H1 (cell line): ENCODE measurements around the gene CNRIP1. TPM values are rescaled to one million over a fixed set of nuclear protein-coding genes. Genes with fewer than 3 reads are reported as not detected.

Experiments
- CTCF ChIA-PET: fragments of 300-600 bp; sonication (Branson Sonifier 250); formaldehyde crosslinking; loops from one replicate; lab custom pipeline; 2021; ENCODE audit not compliant: partially characterized antibody; lab: Charles Lee
- POLR2A ChIA-PET: fragments of 300-600 bp; sonication (Branson Sonifier 250); formaldehyde crosslinking; loops from one replicate; lab custom pipeline; 2021; ENCODE audit warnings: inconsistent platforms; ENCODE audit not compliant: partially characterized antibody; lab: Charles Lee
- DNase-seq, 2 experiments: peaks; one replicate each; pipeline versions ENCODE4 v3.0.0 to v3.0.0-alpha.2; 2010 to 2022; ENCODE audit warnings: low spot score in 2 of 2, low read depth in 1 of 2, mixed read lengths in 1 of 2
- FAIRE-seq: peaks from 2 replicates; lab custom pipeline; 2011; peaks lifted over from hg19 to GRCh38; lab: Jason Lieb, UNC
- H2AFZ ChIP-seq: 2 replicates; pipeline ENCODE4 v1.8.1; 2012; ENCODE audit warnings: low read length, inconsistent platforms
- H2AK5ac ChIP-seq: 2 replicates; pipeline ENCODE4 v1.6.1; 2013; ENCODE audit warnings: low read depth, low read length
- H2BK120ac ChIP-seq: replicated peaks from 2 replicates; pipeline ENCODE3; 2013; ENCODE audit warnings: low read depth, low read length, inconsistent platforms
- H2BK12ac ChIP-seq: 2 replicates; pipeline ENCODE4 v1.6.1; 2013; ENCODE audit warnings: low read depth, low read length
- H2BK15ac ChIP-seq: 2 replicates; pipeline ENCODE4 v1.6.1; 2013; ENCODE audit warnings: low read length
- H2BK20ac ChIP-seq: 2 replicates; pipeline ENCODE4 v1.6.1; 2013; ENCODE audit warnings: low read length
- H2BK5ac ChIP-seq: 2 replicates; pipeline ENCODE4 v1.6.1; 2013; ENCODE audit warnings: low read depth, low read length
- H3K14ac ChIP-seq: 2 replicates; pipeline ENCODE4 v1.6.1; 2013; ENCODE audit warnings: inconsistent platforms; ENCODE audit not compliant: insufficient read length
- H3K18ac ChIP-seq: 2 replicates; pipeline ENCODE4 v1.6.1; 2013; ENCODE audit warnings: low read length; ENCODE audit errors: extremely low read depth
- H3K23ac ChIP-seq: 2 replicates; pipeline ENCODE4 v1.6.1; 2013; ENCODE audit warnings: inconsistent platforms; ENCODE audit not compliant: insufficient read length
- H3K23me2 ChIP-seq: 2 replicates; pipeline ENCODE4 v1.6.1; 2013; ENCODE audit warnings: low read depth, low read length
- H3K27ac ChIP-seq: 2 replicates; pipeline ENCODE4 v1.6.1; 2011; ENCODE audit warnings: low read depth, low read length, inconsistent platforms
- H3K27me3 ChIP-seq, 4 experiments: replicated peaks in 1 of 4; 1 replicate in 1 of 4; 2 replicates in 3 of 4; pipeline versions ENCODE4 v1.6.1 to v1.8.1; 2011 to 2013; ENCODE audit warnings: low read length in 3 of 4, mild to moderate bottlenecking in 3 of 4, inconsistent platforms in 2 of 4, mixed read lengths in 2 of 4, moderate library complexity in 1 of 4; ENCODE audit not compliant: control insufficient read depth in 3 of 4, insufficient read depth in 3 of 4; ENCODE audit errors: extremely low read depth in 1 of 4
- H3K36me3 ChIP-seq, 4 experiments: 2 replicates each; pipeline versions ENCODE4 v1.6.1 to v1.8.1; 2011 to 2013; ENCODE audit warnings: mild to moderate bottlenecking in 4 of 4, low read length in 3 of 4, moderate library complexity in 2 of 4, control low read depth in 1 of 4, inconsistent platforms in 1 of 4; ENCODE audit not compliant: insufficient read depth in 4 of 4, control insufficient read depth in 2 of 4
- H3K4ac ChIP-seq: replicated peaks from 2 replicates; pipeline ENCODE3; 2013; ENCODE audit warnings: low read length, low read depth, mixed read lengths, inconsistent platforms; ENCODE audit not compliant: insufficient read length
- H3K4me1 ChIP-seq, 4 experiments: replicated peaks in 1 of 4; 1 replicate in 1 of 4; 2 replicates in 3 of 4; pipeline versions ENCODE4 v1.6.1 to v1.8.1; 2011 to 2013; ENCODE audit warnings: low read length in 3 of 4, inconsistent platforms in 2 of 4, mixed read lengths in 1 of 4; ENCODE audit not compliant: insufficient read depth in 4 of 4, control insufficient read depth in 3 of 4
- H3K4me2 ChIP-seq, 2 experiments: 2 replicates each; pipeline versions ENCODE4 v1.6.1 to v1.8.1; 2011 to 2013; ENCODE audit warnings: low read depth in 2 of 2, low read length in 2 of 2, control low read depth in 1 of 2, inconsistent platforms in 1 of 2, mild to moderate bottlenecking in 1 of 2; ENCODE audit not compliant: insufficient read depth in 1 of 2
- H3K4me3 ChIP-seq, 4 experiments: fragments of 200-600, 300-600 bp in 1 of 4; sonication (generic), shearing (Covaris generic), sonication (Bioruptor Twin) in 1 of 4; 2 replicates each; pipeline versions ENCODE4 v1.5.1 to v1.8.1; 2011 to 2016; ENCODE audit warnings: low read length in 4 of 4, low read depth in 3 of 4, control low read depth in 2 of 4, inconsistent platforms in 2 of 4, mild to moderate bottlenecking in 2 of 4, mixed read lengths in 1 of 4, moderate library complexity in 1 of 4; ENCODE audit not compliant: insufficient read depth in 2 of 4; ENCODE audit errors: extremely low read depth in 1 of 4
- H3K56ac ChIP-seq: replicated peaks from 2 replicates; pipeline ENCODE3; 2013; ENCODE audit warnings: low read depth, mild to moderate bottlenecking, mixed read lengths, low read length, inconsistent platforms; ENCODE audit not compliant: insufficient read length
- H3K79me1 ChIP-seq: 2 replicates; pipeline ENCODE4 v1.6.1; 2013; ENCODE audit warnings: low read depth, low read length, control low read depth
- H3K79me2 ChIP-seq, 2 experiments: 2 replicates each; pipeline versions ENCODE4 v1.6.1 to v1.8.1; 2012 to 2013; ENCODE audit warnings: low read length in 2 of 2, mild to moderate bottlenecking in 2 of 2, inconsistent platforms in 1 of 2; ENCODE audit not compliant: insufficient read depth in 2 of 2, control insufficient read depth in 1 of 2
- H3K9ac ChIP-seq, 4 experiments: replicated peaks in 1 of 4; 1 replicate in 1 of 4; 2 replicates in 3 of 4; pipeline versions ENCODE4 v1.6.1 to v1.8.1; 2011 to 2013; ENCODE audit warnings: low read depth in 3 of 4, low read length in 3 of 4, control low read depth in 2 of 4, mild to moderate bottlenecking in 2 of 4, moderate library complexity in 2 of 4, inconsistent platforms in 1 of 4; ENCODE audit errors: extremely low read depth in 1 of 4
- H3K9me3 ChIP-seq, 2 experiments: 2 replicates each; pipeline versions ENCODE4 v1.6.1 to v1.8.1; 2012 to 2013; ENCODE audit warnings: mild to moderate bottlenecking in 2 of 2, moderate library complexity in 2 of 2, control low read depth in 1 of 2, inconsistent platforms in 1 of 2, low read depth in 1 of 2, low read length in 1 of 2, mixed read lengths in 1 of 2; ENCODE audit not compliant: insufficient read depth in 2 of 2
- H4K20me1 ChIP-seq, 2 experiments: replicated peaks in 1 of 2; 2 replicates each; pipeline versions ENCODE3 to v1.8.1; 2011 to 2013; ENCODE audit warnings: inconsistent platforms in 2 of 2, low read length in 2 of 2, mild to moderate bottlenecking in 1 of 2; ENCODE audit not compliant: insufficient read depth in 2 of 2, control insufficient read depth in 1 of 2
- H4K5ac ChIP-seq: 2 replicates; pipeline ENCODE4 v1.6.1; 2013; ENCODE audit warnings: low read length, low read depth, mixed read lengths, inconsistent platforms; ENCODE audit not compliant: insufficient read length
- H4K8ac ChIP-seq: 2 replicates; pipeline ENCODE4 v1.8.0; 2013; ENCODE audit warnings: mild to moderate bottlenecking, moderate library complexity, low read length, inconsistent platforms; ENCODE audit not compliant: insufficient read depth; ENCODE audit errors: extremely low read depth
- H4K91ac ChIP-seq: replicated peaks from 2 replicates; pipeline ENCODE3; 2013; ENCODE audit warnings: low read length, mixed read lengths, inconsistent platforms; ENCODE audit not compliant: insufficient read length
- BCL11A ChIP-seq, 2 experiments: IDR thresholded peaks; one replicate each; pipeline ENCODE4 v1.6.1; 2011; ENCODE audit warnings: low read depth in 2 of 2, low read length in 2 of 2, mild to moderate bottlenecking in 2 of 2
- BRCA1 ChIP-seq: IDR thresholded peaks from 2 replicates; pipeline ENCODE4 v1.6.1; 2012; ENCODE audit warnings: low read depth, low read length, improper control_type of control experiment
- CEBPB ChIP-seq: IDR thresholded peaks from 2 replicates; pipeline ENCODE4 v1.6.1; 2012; ENCODE audit warnings: low read depth, low read length
- CTCF ChIP-seq, 3 experiments: IDR thresholded peaks; 1 replicate in 2 of 3; 2 replicates in 1 of 3; pipeline versions ENCODE4 v1.5.1 to v1.6.1; 2011; ENCODE audit warnings: low read length in 3 of 3, mild to moderate bottlenecking in 3 of 3, inconsistent platforms in 2 of 3, low read depth in 1 of 3, moderate library complexity in 1 of 3; ENCODE audit not compliant: insufficient read depth in 1 of 3; ENCODE audit errors: control extremely low read depth in 1 of 3
- E2F6 ChIP-seq: IDR thresholded peaks from 2 replicates; pipeline ENCODE4 v1.6.1; 2012; ENCODE audit warnings: inconsistent platforms
- HDAC2 ChIP-seq, 2 experiments: fragments of 300-600 bp in 1 of 2; sonication (generic) in 1 of 2; IDR thresholded peaks; 2 replicates each; pipeline ENCODE4 v1.6.1; 2011 to 2012; ENCODE audit warnings: low read depth in 2 of 2, low read length in 2 of 2, mild to moderate bottlenecking in 2 of 2, moderate library complexity in 2 of 2, borderline replicate concordance in 1 of 2, inconsistent platforms in 1 of 2
- RNF2 ChIP-seq: fragments of 200-900, 300-1000 bp; sonication (generic); IDR thresholded peaks from 2 replicates; pipeline ENCODE4 v1.7.1; 2016; ENCODE audit warnings: borderline replicate concordance, low read depth, mild to moderate bottlenecking, antibody characterized with exemption, low read length; ENCODE audit not compliant: poor library complexity, severe bottlenecking; ENCODE audit errors: missing control alignments
- SP1 ChIP-seq: IDR thresholded peaks from 2 replicates; pipeline ENCODE4 v1.6.1; 2011; ENCODE audit warnings: low read depth, low read length
- WGBS, 2 experiments: shearing (Covaris generic) in 1 of 2; methylation state at CpG; one replicate each; pipeline versions ENCODE4 v1.1.6 to v1.1.7; 2013 to 2015; ENCODE audit warnings: low lambda C conversion rate in 2 of 2, mixed read lengths in 2 of 2, inconsistent platforms in 1 of 2, low coverage in 1 of 2, missing lambda C conversion rate in 1 of 2; ENCODE audit not compliant: insufficient replicate concordance in 2 of 2, insufficient coverage in 1 of 2, insufficient read length in 1 of 2; ENCODE audit errors: extremely low coverage in 1 of 2, missing lambda C conversion rate in 1 of 2; 5-methylcytosine and 5-hydroxymethylcytosine counted together
- polyA plus RNA-seq, 7 experiments: library from polyadenylated mRNA; depleted of rRNA in 3 of 7; stranded (reverse) in 5 of 7; unstranded in 2 of 7; fragments of >200 nt in 5 of 7; fragments of 200-250 nt in 2 of 7; gene quantifications; 1 replicate in 5 of 7; 2 replicates in 1 of 7; 4 replicates in 1 of 7; pipeline versions ENCODE4 v1.2.1 to v1.2.3, GENCODE V29; 2011 to 2013; ENCODE audit warnings: missing spikeins in 2 of 7, mixed read lengths in 2 of 7
- total RNA-seq: library from RNA; stranded (reverse); fragmentation: NEBNext Ultra II Directional; extraction: Animal tissue kit (Norgen Biotek cat#: 25700); gene quantifications from 2 replicates; pipeline ENCODE4 v1.2.1, GENCODE V29; 2021

Gene CNRIP1
- total and polyA plus RNA-seq, 2 of the 8 experiments (the other 6 are each of a cell fraction or from before 2014, with no cell fraction given), result 4.6 to 7.0 TPM

GRCh38 chr2:68340226-68341061, 20.7 kb upstream of the CNRIP1 start:
- H3K9me3 ChIP-seq, result no peaks in the 10 kb centered on the region
- H4K8ac ChIP-seq, result no peak overlapping the region
- no peak for DNase-seq
- H2BK15ac ChIP-seq, result no peak overlapping the region
- no peak overlapping the region for H2BK5ac ChIP-seq
- H3K56ac ChIP-seq, result no peak overlapping the region
- H3K79me2 ChIP-seq, result no peaks in the 10 kb centered on the region
- no peak overlapping the region for H3K4ac ChIP-seq
- 74% methylated on average over 5 of the region's 5 CpGs; no CpG with 5 or more reads in 1 of the 2 experiments for WGBS, 2 experiments
- ChIA-PET CTCF (no interaction called here), POLR2A (no interaction called here)
- no peaks in the 10 kb centered on the region for H3K79me1 ChIP-seq
- no peak for FAIRE-seq
- H2BK12ac ChIP-seq, result no peak overlapping the region
- H3K27ac ChIP-seq, result no peak overlapping the region
- H2BK120ac ChIP-seq, result no peak overlapping the region
- H3K23me2 ChIP-seq, result no peaks in the 10 kb centered on the region
- no peaks in the 10 kb centered on the region for H3K36me3 ChIP-seq
- no peak overlapping the region for H4K5ac ChIP-seq
- H3K23ac ChIP-seq, result no peak overlapping the region
- H3K4me2 ChIP-seq, result no peak overlapping the region
- no peak overlapping the region for H3K18ac ChIP-seq
- no peaks in the 10 kb centered on the region for H3K27me3 ChIP-seq
- no peak overlapping the region for H3K4me3 ChIP-seq
- H4K20me1 ChIP-seq, result no peaks in the 10 kb centered on the region
- H2BK20ac ChIP-seq, result no peak overlapping the region
- no peak overlapping the region for H2AFZ ChIP-seq
- no peaks in the 10 kb centered on the region for H3K4me1 ChIP-seq
- H3K9ac ChIP-seq, result no peak overlapping the region
- no peak overlapping the region for H3K14ac ChIP-seq
- H4K91ac ChIP-seq, result no peak overlapping the region
- H2AK5ac ChIP-seq, result no peak overlapping the region
- TF ChIP-seq RNF2 (no peak), CTCF (IDR thresholded peaks at IDR 0.05; ENCODE audit: control extremely low read depth in 1 of 3, insufficient read depth in 1 of 3, low read depth in 1 of 3, low read length in 3 of 3) (no peak), HDAC2 (IDR thresholded peaks at IDR 0.05; ENCODE audit: borderline replicate concordance in 1 of 2, low read depth in 2 of 2, low read length in 2 of 2) (no peak), E2F6 (no peak), BCL11A (IDR thresholded peaks at IDR 0.05; ENCODE audit: low read depth in 2 of 2, low read length in 2 of 2) (no peak), SP1 (no peak), BRCA1 (no peak), CEBPB (no peak)
